Measurements from ENCODE around the gene LZTS2. TPM values are rescaled to one million over a fixed set of nuclear protein-coding genes. Genes with fewer than 3 reads are reported as not detected.

Gene LZTS2
- total and polyA plus RNA-seq, 2 of the 4 experiments (the other 2 are of a cell fraction) = 19.2 to 101 TPM

DNA sequence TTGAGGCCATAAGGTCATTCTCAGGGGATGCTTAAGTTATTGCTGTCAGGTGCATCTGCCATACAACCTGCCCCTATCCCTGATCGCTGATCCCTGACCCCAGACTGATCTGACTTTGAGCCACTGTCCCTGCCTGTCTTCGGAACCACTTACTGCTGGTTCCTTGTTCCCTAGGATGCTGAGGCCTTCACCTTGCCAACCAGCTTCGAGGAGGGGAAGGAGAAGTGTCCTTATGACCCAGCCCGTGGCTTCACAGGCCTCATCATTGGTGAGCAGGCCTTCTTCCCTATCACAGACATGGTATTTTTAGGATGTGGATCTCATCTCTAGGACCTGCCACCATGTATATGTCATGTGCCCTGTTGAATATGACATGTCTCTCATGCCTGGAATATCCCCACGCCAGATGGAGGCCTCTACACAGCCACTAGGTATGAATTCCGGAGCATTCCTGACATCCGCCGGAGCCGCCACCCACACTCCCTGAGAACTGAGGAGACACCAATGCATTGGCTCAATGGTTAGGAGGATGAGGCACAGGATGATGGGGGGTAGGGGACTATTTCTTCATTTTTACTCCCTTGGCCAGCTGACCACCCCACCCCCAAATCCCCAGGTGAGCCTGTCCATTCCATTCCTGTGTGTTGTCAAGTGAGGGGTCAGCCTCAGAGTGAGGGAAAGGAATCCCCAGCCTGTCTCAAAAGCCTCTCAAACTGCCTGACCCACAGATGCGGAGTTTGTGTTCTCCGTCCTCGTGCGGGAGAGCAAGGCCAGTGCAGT, 21.3 kb upstream of the LZTS2 start:
- no peak overlapping the region for H2AK5ac ChIP-seq (ENCODE audit: low read depth, low read length)
- intact Hi-C loops (cut with micrococcal nuclease) = no loop called here
- no peak overlapping the region for H3K9ac ChIP-seq (ENCODE audit: low read depth, low read length)
- WGBS, 2 experiments (ENCODE audit: extremely low coverage in 2 of 2, insufficient read length in 1 of 2) = 100% methylated on average over 1 of the region's 13 CpGs; no CpG with 5 or more reads in 1 of the 2 experiments
- no peak overlapping the region for H2BK5ac ChIP-seq (ENCODE audit: low read depth, low read length, poor library complexity, severe bottlenecking)
- no peak overlapping the region for H2AFZ ChIP-seq (replicated peaks; ENCODE audit: low read length, poor library complexity)
- H3K79me1 ChIP-seq (ENCODE audit: low read depth in 1 of 2, low read length in 2 of 2) = no peaks in the 10 kb centered on the region
- H3K4ac ChIP-seq (ENCODE audit: low read depth, low read length) = no peak overlapping the region
- H3K27ac ChIP-seq (ENCODE audit: insufficient read depth, low read length) = no peak overlapping the region
- no peaks in the 10 kb centered on the region; the same call in none of the 2 replicates for H4K20me1 ChIP-seq (ENCODE audit: insufficient read depth, low read length)
- no peak overlapping the region for H3K18ac ChIP-seq (ENCODE audit: low read depth, low read length)
- no peak overlapping the region for H2BK15ac ChIP-seq (ENCODE audit: low read depth, low read length)
- H4K5ac ChIP-seq (ENCODE audit: low read depth, low read length) = no peak overlapping the region
- DNase-seq (no peak), ATAC-seq (ENCODE audit: low read depth) (no peak)
- peak overlapping the region; percentile 42 for H2AK9ac ChIP-seq (replicated peaks; ENCODE audit: low read depth, low read length, poor library complexity)
- no peaks in the 10 kb centered on the region for H3K27me3 ChIP-seq (ENCODE audit: control insufficient read depth, insufficient read depth, low read length)
- no peak overlapping the region for H3K23ac ChIP-seq (ENCODE audit: low read depth, low read length)
- H3K4me1 ChIP-seq (ENCODE audit: control insufficient read depth, insufficient read depth, low read length) = no peaks in the 10 kb centered on the region
- no peak overlapping the region for H2BK120ac ChIP-seq (ENCODE audit: low read depth, low read length)
- peaks cover 28% of the 10 kb centered on the region for H3K36me3 ChIP-seq (ENCODE audit: control insufficient read depth, insufficient read depth, low read length)
- H3K4me3 ChIP-seq (ENCODE audit: insufficient read depth, low read depth, low read length) = no peak overlapping the region
- CTCF ChIA-PET = no interaction called here
- H4K91ac ChIP-seq (ENCODE audit: insufficient read depth, low read depth, low read length) = no peak overlapping the region; the same call in 1 of the 2 replicates
- no peak overlapping the region for H4K8ac ChIP-seq (ENCODE audit: low read depth in 2 of 2, low read length in 2 of 2)
- H3K56ac ChIP-seq (ENCODE audit: extremely low read depth, insufficient read depth, low read length) = no peak overlapping the region
- no peak overlapping the region for H3K4me2 ChIP-seq (ENCODE audit: low read depth, low read length)
- in situ Hi-C loops (cut with MboI; ENCODE audit: low sequenced_read_pairs) = no loop called here
- dilution Hi-C loops (cut with HindIII; ENCODE audit: low sequenced_read_pairs, unreplicated experiment) = no loop called here
- POLR2A ChIA-PET (ENCODE audit: unreplicated experiment) = no interaction called here
- H2BK20ac ChIP-seq (ENCODE audit: low read depth, low read length) = no peak overlapping the region
- no peak overlapping the region for H3K14ac ChIP-seq (replicated peaks; ENCODE audit: low read depth, low read length)
- TF ChIP-seq RAD21 (IDR thresholded peaks at IDR 0.05; ENCODE audit: low read length) (no peak), FOS (IDR thresholded peaks at IDR 0.05; ENCODE audit: low read depth, low read length) (no peak), POLR2A (IDR thresholded peaks at IDR 0.05; ENCODE audit: low read depth, low read length) (no peak), CEBPB (IDR thresholded peaks at IDR 0.05; ENCODE audit: low read depth, low read length) (no peak), MAZ (IDR thresholded peaks at IDR 0.05; ENCODE audit: borderline replicate concordance, low read depth, low read length) (no peak), MXI1 (IDR thresholded peaks at IDR 0.05; ENCODE audit: borderline replicate concordance, low read depth, low read length) (no peak), RCOR1 (IDR thresholded peaks at IDR 0.05; ENCODE audit: insufficient replicate concordance, low read length) (no peak), MAFK (IDR thresholded peaks at IDR 0.05; ENCODE audit: low read depth, low read length) (no peak), NFE2L2 (IDR thresholded peaks at IDR 0.05; ENCODE audit: low read depth, low read length) (no peak)
- no peaks in the 10 kb centered on the region for H3K9me3 ChIP-seq (ENCODE audit: control insufficient read depth, insufficient read depth, low read length)
- peaks cover 4% of the 10 kb centered on the region; the same call in 1 of the 2 replicates for H3K9me1 ChIP-seq (ENCODE audit: insufficient read depth, low read length)
- no TSS peak for BruUV-seq (replicated peaks)

Measured in IMR-90 (cell line).